ENCODE measurements around the gene DDX54. TPM values are rescaled to one million over a fixed set of nuclear protein-coding genes. Genes with fewer than 3 reads are reported as not detected.

Gene DDX54
- total and polyA plus RNA-seq, 12 donors, result 16.5 to 52.7 (median 37.5) TPM

DNA sequence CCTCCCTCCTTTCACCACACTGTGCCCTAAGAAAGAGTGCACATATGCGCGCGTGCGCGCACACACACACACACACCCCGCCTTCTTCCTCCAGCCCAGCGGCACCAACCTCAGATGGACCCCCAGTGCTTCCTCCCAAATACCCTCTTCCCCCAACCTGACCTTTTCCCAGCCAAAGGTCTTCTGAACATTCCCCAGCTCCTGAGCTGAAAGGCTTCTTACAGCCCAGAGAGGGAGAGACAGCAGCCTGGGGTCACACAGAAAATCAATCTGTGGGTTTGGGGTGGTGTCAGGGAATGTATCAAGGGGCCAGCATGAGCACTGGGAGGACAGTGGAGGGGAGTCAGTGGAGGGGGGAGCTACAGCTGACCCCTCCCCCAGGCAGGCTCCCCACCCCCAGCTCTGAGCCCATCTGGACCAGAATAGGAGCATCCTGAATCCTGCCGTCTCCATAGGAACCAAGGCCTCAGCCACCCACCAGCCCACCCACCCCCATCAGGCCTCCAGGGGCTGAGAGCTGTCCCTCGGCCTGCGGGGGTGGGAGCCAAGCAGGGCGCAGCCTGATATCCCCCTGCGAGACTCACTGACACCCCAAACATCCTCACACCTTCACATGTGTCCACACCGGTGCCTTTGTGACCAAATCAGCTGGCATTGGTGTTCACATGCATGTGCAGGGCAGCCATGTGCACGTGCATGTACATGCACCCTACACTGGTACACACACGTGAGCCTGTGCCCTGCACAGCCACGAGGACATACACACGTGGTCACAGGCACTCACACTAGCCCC lies 55.4 kb downstream of the DDX54 start:
- intact Hi-C loops (cut with DNase I), result no loop called here
- 70 to 74% methylated on average over 17 of the region's 17 CpGs for WGBS, 2 donors
- ATAC-seq, result peak in 1 of 8 donors; percentile 24
- Histone ChIP-seq H3K27me3 (peaks cover 0 to 64% (median 26%) of the 10 kb centered on the region in 7 donors), H3K4me1 (no peaks in the 10 kb centered on the region), H3K27ac (no peak overlapping the region), H3K9me3 (no peaks in the 10 kb centered on the region), H3K36me3 (no peaks in the 10 kb centered on the region), H3K4me3 (no peak overlapping the region)
- TF ChIP-seq, protein P1, sequence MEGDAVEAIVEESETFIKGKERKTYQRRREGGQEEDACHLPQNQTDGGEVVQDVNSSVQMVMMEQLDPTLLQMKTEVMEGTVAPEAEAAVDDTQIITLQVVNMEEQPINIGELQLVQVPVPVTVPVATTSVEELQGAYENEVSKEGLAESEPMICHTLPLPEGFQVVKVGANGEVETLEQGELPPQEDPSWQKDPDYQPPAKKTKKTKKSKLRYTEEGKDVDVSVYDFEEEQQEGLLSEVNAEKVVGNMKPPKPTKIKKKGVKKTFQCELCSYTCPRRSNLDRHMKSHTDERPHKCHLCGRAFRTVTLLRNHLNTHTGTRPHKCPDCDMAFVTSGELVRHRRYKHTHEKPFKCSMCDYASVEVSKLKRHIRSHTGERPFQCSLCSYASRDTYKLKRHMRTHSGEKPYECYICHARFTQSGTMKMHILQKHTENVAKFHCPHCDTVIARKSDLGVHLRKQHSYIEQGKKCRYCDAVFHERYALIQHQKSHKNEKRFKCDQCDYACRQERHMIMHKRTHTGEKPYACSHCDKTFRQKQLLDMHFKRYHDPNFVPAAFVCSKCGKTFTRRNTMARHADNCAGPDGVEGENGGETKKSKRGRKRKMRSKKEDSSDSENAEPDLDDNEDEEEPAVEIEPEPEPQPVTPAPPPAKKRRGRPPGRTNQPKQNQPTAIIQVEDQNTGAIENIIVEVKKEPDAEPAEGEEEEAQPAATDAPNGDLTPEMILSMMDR (IDR thresholded peaks at IDR 0.05), result no peak
- DNase-seq, result no peak

DNA sequence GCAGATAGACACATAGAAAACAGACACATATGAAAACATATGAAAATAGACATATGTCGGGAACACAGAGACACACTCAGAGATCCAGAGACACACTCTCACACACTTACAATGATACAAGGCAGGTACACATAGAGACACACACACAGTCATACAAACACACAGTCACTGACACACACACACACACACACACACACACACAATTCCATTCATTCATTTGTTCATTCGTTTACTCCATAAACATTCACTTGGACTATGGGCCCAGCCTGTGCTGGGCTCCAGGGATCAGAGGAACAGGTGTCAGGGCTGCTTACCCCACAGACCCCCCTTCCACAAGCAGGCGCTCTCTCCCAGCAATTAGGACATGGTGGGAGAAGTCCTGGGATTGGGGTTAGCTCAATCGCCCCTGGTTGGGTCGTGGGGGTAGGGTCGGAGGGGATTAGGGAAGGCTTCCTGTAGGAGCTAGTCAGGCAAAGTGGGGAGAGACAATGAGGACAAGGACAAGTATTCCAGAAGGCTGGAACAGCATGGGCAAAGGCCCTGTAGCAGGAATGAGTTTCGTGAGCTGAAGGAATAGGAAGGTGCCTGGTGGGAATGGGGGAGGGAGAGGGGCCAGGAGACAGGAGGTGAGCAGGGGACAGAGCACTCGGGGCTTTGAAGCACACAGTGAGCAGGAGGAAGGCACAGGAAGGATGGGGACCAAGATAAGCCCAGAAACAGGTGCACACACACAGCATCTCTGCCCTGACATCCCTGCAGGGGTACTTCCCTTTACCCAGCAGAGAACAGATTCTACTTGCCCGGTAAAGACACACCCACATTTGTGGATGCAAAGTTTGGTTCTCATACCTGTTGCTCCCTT lies 56.2 kb downstream of the DDX54 start:
- Histone ChIP-seq H3K4me3 (no peak overlapping the region), H3K9me3 (peaks cover 0 to 5% (median 0%) of the 10 kb centered on the region in 11 donors), H3K27me3 (peaks cover 0 to 55% (median 19%) of the 10 kb centered on the region in 7 donors), H3K4me1 (no peaks in the 10 kb centered on the region), H3K36me3 (no peaks in the 10 kb centered on the region), H3K27ac (no peak overlapping the region)
- DNase-seq, result no peak
- ATAC-seq, result no peak
- TF ChIP-seq, protein P1 (IDR thresholded peaks at IDR 0.05), result no peak
- 47 to 56% methylated on average over 9 of the region's 9 CpGs for WGBS, 2 donors
- intact Hi-C loops (cut with DNase I), result no loop called here

GRCh38 chr12:113127791-113128199 lies 57.5 kb downstream of the DDX54 start:
- no peak for ATAC-seq
- DNase-seq, result no peak
- Histone ChIP-seq H3K27me3 (peaks cover 0 to 43% (median 15%) of the 10 kb centered on the region in 7 donors), H3K27ac (no peak overlapping the region), H3K4me3 (no peak overlapping the region), H3K4me1 (no peaks in the 10 kb centered on the region), H3K36me3 (no peaks in the 10 kb centered on the region), H3K9me3 (peaks cover 0 to 17% (median 0%) of the 10 kb centered on the region in 11 donors)
- TF ChIP-seq, protein P1 (IDR thresholded peaks at IDR 0.05), result no peak
- WGBS, 2 donors, result 34 to 39% methylated on average over 15 of the region's 15 CpGs
- intact Hi-C loops (cut with DNase I), result no loop called here

DNA sequence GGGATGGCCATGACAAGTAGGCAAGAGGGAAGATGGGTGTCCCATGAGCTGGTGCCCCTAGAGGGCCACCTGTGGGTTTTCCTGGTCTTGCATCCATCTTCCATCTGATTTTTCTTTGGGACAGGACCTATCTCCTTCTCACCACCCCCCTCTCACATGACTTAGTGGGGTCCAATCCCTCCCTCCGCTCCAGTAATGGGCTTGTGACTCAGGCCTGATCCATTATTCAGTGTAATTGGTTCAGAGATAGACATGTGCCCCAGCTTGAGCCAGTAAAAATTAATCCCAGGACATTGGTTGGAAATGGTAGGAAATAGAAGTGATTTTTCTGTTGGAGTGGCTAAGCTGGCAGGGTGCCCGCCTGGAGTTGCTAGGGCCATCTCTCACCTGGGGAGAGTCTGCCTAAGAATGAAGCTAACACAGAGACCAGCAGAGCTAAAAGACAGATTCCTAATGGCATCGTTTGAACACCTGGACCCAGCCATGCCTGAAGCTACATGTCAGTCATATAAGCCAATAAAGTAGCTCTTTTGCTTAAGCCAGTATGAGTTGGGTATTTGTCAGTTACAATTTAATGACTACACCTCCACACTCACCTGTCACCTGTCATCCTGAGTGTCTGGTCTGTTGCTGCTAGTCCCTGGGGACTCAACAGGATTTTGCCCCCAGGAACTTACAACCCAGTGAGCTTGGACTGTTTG lies 64.5 kb downstream of the DDX54 start:
- WGBS, 2 donors, result 76 to 77% methylated on average over 3 of the region's 3 CpGs
- Histone ChIP-seq H3K9me3 (peaks cover 0 to 25% (median 0%) of the 10 kb centered on the region in 11 donors), H3K4me3 (no peak overlapping the region), H3K27me3 (peaks cover 0 to 24% (median 13%) of the 10 kb centered on the region in 7 donors), H3K36me3 (no peaks in the 10 kb centered on the region), H3K27ac (no peak overlapping the region), H3K4me1 (no peaks in the 10 kb centered on the region)
- TF ChIP-seq, protein P1 (IDR thresholded peaks at IDR 0.05), result no peak
- DNase-seq, result no peak
- ATAC-seq, result no peak
- intact Hi-C loops (cut with DNase I), result no loop called here

All from heart right ventricle (tissue), 16 donors.